ENCODE results near the gene ADGRF1. TPM values are rescaled to one million over a fixed set of nuclear protein-coding genes. Genes with fewer than 3 reads are reported as not detected.

ADGRF1 gene
- polyA plus RNA-seq, 1 experiment: not detected

GRCh38 chr6:46967826-46968349 lies 74.2 kb downstream of the ADGRF1 start:
- CTCF ChIA-PET: no interaction called here
- Histone ChIP-seq H3K4me3 (ENCODE audit: low read depth, low read length) (no peak overlapping the region), H3K36me3 (ENCODE audit: control insufficient read depth, insufficient read depth, low read length) (no peaks in the 10 kb centered on the region), H3K27me3 (ENCODE audit: control insufficient read depth, insufficient read depth, low read length) (no peaks in the 10 kb centered on the region; the same call in 1 of the 2 replicates)
- no peak for DNase-seq (ENCODE audit: low read depth)
- POLR2A ChIA-PET: no interaction called here
- TF ChIP-seq CTCF (IDR thresholded peaks at IDR 0.05; ENCODE audit: insufficient read depth, low read depth, low read length): no peak

GRCh38 chr6:46964716-46965519 lies 77.2 kb downstream of the ADGRF1 start:
- H3K27me3 ChIP-seq (ENCODE audit: control insufficient read depth, insufficient read depth, low read length): peaks cover 4% of the 10 kb centered on the region
- ChIA-PET CTCF (no interaction called here), POLR2A (no interaction called here)
- no peaks in the 10 kb centered on the region for H3K36me3 ChIP-seq (ENCODE audit: control insufficient read depth, insufficient read depth, low read length)
- H3K4me3 ChIP-seq (ENCODE audit: low read depth, low read length): no peak overlapping the region
- TF ChIP-seq CTCF (IDR thresholded peaks at IDR 0.05; ENCODE audit: insufficient read depth, low read depth, low read length): no peak
- no peak for DNase-seq (ENCODE audit: low read depth)

GRCh38 chr6:46963626-46964025 lies 78.5 kb downstream of the ADGRF1 start:
- ChIA-PET POLR2A (no interaction called here), CTCF (interaction anchor here (0.9 kb wide), 1 partner anchor 115 kb away, joined by 3 read pairs; no protein-coding TSS in a partner anchor)
- H3K27me3 ChIP-seq (ENCODE audit: control insufficient read depth, insufficient read depth, low read length): peaks cover 4% of the 10 kb centered on the region
- no peak overlapping the region for H3K4me3 ChIP-seq (ENCODE audit: low read depth, low read length)
- TF ChIP-seq CTCF (IDR thresholded peaks at IDR 0.05; ENCODE audit: insufficient read depth, low read depth, low read length): no peak
- no peak for DNase-seq (ENCODE audit: low read depth)
- no peaks in the 10 kb centered on the region for H3K36me3 ChIP-seq (ENCODE audit: control insufficient read depth, insufficient read depth, low read length)

GRCh38 chr6:46963039-46963438 lies 79.1 kb downstream of the ADGRF1 start:
- ChIA-PET CTCF (interaction anchor here (0.9 kb wide), 1 partner anchor 114 kb away, joined by 3 read pairs; no protein-coding TSS in a partner anchor), POLR2A (no interaction called here)
- TF ChIP-seq CTCF (IDR thresholded peaks at IDR 0.05; ENCODE audit: insufficient read depth, low read depth, low read length): no peak
- peaks cover 4% of the 10 kb centered on the region for H3K27me3 ChIP-seq (ENCODE audit: control insufficient read depth, insufficient read depth, low read length)
- no peak for DNase-seq (ENCODE audit: low read depth)
- no peaks in the 10 kb centered on the region for H3K36me3 ChIP-seq (ENCODE audit: control insufficient read depth, insufficient read depth, low read length)
- H3K4me3 ChIP-seq (ENCODE audit: low read depth, low read length): no peak overlapping the region

GRCh38 chr6:46961711-46962110 lies 80.4 kb downstream of the ADGRF1 start:
- Histone ChIP-seq H3K36me3 (ENCODE audit: control insufficient read depth, insufficient read depth, low read length) (no peaks in the 10 kb centered on the region), H3K27me3 (ENCODE audit: control insufficient read depth, insufficient read depth, low read length) (peaks cover 4% of the 10 kb centered on the region), H3K4me3 (ENCODE audit: low read depth, low read length) (no peak overlapping the region)
- DNase-seq (ENCODE audit: low read depth): no peak
- POLR2A ChIA-PET: no interaction called here
- CTCF ChIA-PET: interaction anchor here (1.0 kb wide), 1 partner anchor 105 kb away, joined by 3 read pairs; no protein-coding TSS in a partner anchor
- TF ChIP-seq CTCF (IDR thresholded peaks at IDR 0.05; ENCODE audit: insufficient read depth, low read depth, low read length): no peak
